ENCODE results near the gene THBS2.
"Not testable (repeated sequence)": the region's sequence is repeated elsewhere in the genome, so short reads cannot be mapped to it uniquely, and the experiment has no call there.

THBS2 gene

DNA sequence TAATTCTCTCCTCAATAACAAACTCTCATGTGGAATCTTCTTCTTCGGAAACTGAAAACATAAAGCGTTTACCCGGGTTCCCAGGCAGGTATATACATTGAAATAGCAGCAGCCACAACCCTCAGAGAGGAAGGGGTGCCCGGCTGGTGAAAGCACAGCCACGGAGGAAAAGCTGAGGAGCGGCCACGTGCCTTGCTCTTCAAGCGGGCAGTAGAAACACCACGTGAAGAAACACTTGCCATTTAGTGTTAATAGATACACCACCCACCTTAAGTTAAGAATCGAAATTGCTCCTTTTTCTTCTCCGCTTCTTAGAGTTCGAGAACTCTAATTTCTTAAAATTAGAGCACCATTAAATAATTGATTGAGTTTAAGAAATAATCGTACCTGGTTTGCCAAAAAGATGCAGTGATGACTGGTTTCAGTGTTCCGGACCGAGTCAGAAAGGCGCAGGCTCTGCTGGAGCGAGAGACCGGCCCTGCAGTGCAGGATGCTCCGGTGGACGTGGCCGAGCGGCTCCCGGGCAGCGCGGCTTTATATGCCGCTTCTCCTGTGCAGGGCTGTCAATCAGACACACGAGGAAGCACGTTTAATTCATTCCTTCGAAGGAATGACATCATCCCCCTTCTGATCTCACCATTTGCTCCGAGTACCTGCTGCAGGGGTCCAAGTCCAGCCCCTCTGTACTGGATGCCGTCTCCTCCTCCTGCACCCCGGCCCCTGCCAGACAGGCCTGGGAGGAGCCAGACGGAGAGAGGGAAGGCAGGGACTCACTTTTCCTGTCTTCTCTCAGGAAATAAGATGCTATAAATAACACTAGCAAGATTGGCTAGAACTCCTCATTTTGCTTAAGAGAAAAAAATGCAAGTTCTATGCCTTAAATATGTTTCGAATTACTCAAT, at the start of gene THBS2:
TSS of gene THBS2 (minus strand) at position 510 of the 902 bp plus-strand sequence. CDS start 3,062 bp downstream, outside the sequence.
- no peak for DNase-seq

DNA sequence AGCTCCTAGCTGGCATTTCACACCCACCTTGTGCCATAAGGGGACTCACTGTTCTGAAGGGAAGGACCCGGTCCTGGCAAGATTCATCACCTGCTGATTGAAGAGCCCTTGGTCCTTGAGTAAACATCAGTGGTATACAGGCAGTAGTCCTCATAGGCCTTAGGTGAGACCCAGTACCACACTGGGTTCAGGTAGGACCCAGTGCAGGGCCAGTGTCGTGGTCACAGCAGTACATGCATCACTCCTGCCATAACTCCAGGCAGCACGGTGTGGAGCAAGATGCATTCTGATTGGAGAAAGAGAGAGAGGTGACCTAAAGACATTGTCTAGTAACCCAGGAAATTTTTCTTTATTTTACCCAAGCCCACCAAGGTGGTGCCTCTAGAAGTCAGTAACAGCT, 49.1 kb upstream of the THBS2 start:
- DNase-seq = no peak

DNA sequence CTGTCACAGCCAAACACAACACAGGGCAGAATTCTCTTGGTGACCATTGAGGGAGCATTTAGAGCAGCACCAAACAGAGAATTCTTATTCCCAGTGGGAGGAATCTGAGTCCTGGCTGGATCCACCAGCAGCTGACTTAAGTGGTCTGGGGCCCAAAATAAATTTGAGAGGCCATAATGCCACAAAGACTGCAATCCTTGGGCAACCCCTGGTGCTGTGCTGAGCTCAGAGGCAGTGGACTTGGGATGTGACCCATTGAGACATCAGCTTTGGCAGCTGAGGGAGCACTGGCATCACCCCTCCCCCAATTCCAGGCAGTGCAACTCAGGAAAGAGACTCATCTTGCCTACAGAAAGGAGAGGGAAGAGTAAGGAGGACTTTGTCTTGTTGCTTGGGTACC, 48.6 kb upstream of the THBS2 start:
- DNase-seq = no peak

DNA sequence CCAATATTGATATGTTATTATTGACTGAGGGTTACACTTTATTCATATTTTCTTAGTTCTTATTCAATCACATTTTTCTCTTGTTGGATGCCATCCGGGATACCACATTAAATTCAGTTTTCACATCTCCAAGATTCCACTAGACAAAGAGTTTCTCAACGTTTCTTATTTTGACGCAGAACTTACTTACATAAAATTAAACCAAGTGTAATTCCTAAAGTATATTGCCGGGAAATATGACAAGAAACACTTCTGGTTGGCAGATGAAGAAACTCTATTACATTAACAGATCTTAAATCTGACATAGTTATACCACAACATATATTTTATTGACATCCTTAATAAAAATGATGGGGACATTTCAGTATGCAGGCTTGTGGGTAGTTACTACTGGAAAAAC, 47.3 kb upstream of the THBS2 start:
- DNase-seq = no peak

DNA sequence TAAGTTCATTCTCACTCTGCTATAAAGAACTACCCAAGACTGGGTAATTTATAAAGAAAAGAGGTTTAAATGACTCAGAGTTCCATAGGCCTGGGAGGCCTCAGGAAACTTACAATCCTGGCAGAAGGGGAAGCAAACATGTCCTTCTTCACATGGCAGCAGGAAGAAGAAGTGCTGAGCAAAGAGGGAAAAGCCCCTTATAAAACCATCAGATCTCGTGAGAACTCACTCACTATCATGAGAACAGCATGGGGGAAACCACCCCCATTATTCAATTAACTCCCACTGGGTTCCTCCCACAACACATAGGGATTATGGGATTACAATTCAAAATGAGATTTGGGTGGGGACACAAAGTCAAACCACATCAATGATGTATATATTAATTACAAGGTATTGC, 45.0 kb upstream of the THBS2 start:
- DNase-seq = not testable (repeated sequence)

DNA sequence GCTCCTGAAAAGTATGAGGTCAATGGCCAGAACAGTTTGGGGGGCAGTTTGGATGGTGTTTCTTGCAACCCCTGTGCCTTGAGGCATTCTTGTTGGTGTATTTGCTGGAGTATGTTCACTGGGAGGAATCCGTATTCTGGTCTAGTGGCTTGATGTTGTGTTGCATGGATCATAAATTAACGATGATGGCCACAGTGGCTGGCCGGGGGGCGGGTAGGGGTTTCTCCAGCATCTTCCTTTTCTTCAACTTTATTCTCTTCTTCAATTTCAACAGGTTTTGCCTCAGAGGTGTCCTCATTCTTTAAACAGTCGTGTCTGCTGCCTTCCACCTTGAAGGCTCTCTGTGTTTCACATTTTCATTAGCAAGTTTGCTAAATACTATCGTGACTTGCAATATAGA, 43.0 kb upstream of the THBS2 start:
- no peak for DNase-seq

DNA sequence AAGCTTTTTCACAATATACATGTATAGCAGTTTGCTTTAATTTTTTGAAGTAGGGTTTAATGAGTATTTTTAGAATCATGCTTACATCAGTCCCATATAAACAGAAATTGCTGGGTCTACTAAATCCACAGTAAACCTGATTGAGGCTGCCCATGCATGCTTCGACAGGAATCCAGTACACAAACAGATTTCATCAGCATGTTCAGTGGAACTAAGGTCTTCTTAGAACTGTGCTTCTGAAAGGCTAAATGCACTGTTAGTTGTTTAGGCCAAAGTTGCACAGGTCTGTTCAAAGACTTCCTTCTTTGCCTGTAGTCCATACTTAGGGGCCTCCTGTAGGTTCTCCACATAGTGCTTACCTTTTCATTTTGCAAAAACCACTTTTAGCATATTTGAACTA, 42.5 kb upstream of the THBS2 start:
- no peak for DNase-seq

DNA sequence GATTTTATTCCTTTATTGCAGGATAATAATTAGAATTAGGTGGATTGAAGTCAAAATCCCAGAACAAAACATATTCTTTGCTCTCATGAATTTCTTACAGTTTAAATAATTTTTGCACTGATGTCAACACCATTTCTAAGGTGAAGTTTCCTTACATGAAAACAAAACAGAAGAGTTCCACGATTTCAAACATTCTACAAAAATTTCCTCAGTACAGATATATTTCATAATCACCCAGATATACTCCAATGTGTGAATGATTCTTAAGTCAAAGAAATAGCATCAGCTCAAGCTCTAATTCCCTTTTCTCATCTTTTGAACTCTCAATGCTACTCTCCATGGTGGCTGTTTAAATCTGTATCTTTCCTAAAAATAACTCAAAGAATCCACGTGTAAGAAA, 39.5 kb upstream of the THBS2 start:
- no peak for DNase-seq

DNA sequence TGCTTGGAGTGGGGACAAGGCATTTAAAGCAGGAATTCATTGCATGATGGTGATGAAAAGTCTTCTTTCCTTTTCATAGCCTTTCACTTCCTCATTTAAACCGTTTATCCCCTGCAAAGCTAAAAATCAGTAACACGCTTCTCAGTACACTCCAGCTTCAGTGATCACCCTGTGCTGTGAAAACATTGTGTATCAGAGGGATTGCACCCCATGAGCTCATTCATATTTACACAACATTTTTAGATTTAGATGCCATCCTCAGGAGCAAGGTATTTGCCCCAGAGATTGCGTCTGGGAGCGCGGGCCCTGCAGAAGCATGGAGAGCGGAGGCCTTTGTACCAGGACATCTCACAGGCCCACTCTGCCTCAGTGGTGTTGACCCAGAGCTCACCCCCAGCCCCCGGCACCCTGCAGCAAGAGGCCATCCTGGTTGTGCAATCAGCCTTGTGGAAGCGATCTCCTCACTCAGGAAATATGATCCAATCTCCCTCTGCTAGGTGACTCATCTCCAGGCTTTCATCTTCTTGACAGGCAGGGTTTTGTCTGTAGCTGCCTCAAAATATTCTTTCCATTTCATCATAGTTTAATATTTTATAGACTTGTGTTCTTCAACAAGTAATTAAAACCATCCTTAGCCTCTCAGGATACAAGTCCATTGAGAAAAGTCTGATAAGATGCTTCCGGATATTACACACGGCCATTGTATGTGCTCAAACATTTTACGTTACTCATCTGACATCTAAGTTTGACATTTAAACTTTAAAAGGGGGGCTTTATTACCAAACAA, 38.9 kb upstream of the THBS2 start:
- no peak for DNase-seq

DNA sequence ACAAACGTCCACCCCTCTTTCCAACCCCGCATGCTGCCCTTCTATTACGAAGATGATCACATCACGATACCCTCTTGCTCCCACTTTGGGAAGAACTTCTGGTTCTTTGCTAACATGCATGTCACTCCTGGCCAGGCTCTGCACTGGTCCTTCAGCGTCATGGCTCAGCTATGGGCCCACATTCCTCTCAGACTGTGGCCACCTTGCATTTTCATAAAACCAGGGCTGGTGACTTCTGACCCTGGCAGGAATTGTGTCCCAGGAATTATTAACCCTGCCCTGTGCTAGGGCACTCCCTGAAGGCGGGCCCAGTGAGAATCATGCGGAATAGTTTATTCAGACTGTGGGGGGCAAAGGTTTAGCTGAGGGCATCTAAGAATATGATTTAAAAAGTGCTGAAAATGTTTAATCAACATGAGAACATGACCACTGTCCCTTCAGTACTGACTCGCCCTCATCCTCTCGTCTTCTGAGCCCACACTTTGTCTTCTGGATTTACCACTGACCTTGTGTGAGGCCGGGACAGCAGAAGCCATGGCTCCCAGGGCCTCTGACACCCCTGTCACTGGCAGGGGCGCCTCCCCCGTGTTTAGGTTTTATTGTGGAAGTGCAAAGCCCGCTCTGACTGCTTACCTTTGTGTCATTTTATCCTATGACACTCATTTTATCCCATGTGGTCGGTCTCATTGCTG, 38.1 kb upstream of the THBS2 start:
- DNase-seq = no peak

DNA sequence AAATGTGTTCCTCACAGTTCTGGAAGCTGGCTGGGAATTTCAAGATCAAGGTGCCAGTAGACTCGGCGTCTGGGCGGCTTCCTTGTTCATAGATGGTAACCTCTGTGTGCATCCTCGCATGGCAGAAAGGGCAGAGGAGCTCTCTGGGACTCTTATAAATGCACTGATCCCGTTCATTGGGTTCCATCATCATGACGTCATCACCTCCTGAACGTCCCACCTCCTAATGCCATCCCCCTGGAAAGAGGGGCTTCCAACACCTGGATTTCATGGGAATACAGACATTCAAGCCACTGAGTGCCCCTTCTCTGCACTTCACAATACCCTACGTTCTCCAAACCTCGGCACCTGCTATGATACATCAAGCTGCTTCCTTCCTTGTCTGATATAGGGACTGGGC, 37.5 kb upstream of the THBS2 start:
- no peak for DNase-seq

DNA sequence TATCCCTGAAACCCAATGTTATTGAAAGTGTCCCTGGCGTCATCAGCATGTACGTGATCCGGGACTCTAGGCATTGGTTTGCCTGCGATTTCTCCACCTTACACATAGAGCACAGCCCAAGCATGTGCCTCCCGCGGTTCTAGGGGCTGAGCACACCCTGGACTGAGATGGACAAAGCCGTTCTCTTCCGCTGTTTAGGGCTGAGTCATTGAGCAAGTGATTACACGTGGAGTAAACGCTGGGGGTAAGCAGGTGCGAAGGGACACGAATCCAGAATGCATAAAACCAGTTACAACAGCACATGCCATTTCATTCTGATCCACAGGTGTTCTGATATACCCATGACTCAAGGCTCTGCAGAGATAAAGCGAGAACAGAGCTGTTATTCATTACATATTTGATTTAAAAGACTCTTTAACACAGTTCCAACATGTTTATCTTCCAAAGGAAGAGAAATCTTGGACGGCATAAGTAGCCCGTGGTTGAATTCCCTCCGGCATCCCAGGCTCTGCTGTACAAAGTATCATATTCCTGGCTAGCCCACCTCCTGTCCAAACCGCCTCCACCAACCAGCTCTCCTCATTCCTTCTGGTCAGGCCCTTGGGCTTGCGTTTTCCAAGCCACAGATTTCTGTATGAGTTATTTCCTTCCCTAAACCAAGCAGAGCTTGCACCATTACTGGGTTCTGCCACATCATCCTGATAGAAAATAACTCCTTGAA, 36.1 kb upstream of the THBS2 start:
- DNase-seq = no peak

DNA sequence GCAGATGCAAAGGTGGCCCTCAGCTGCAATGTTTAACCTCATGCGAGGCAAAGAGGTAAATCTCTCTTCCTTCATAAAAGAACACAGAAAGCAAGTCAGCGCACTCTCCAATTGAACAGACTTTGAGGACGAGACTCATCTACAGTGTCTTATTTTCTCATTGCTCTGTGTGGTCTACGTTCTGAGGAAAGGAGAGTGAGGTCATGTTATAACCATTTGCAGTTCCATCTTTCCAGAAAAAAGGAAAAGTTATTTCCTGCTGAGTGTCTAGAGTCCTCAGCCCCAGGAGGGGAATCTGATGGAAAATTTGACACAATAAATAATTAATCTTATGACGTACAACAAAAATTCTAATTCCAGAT, 35.6 kb upstream of the THBS2 start:
- no peak for DNase-seq

DNA sequence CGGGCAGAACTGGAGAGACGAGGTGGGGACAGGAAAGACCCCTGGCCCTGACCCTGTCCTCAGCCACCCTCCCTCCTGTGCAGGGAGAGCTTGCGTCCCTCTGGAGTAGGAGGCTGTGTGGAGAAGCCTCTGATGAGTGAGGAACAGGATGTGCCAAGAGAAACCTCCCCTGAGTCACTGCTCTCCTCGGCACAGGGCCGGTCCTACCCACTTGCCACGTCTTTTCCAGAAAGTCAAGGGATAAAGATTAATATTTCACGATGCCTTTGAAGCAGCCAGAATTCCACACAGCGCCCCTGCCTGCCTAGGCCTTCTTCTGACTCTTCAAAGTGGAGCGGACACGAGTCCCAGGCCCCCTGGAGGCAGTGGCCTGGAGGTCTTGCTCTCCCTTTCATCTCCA, 34.9 kb upstream of the THBS2 start:
- no peak for DNase-seq

DNA sequence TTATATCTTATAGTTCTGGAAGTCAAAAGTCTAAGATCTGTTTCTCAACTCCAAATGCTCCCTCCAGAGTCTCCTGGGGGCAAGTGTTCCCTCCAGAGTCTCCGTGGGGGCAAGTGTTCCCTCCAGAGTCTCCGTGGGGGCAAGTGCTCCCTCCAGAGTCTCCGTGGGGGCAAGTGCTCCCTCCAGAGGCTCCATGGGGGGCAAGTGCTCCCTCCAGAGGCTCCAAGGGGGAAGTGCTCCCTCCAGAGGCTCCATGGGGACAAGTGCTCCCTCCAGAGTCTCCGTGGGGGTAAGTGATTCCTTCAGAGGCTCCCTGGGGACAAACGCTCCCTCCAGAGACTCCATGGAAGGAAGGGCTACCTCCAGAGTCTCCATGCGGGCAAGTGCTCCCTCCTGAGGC, 34.0 kb upstream of the THBS2 start:
- DNase-seq = no peak

DNA sequence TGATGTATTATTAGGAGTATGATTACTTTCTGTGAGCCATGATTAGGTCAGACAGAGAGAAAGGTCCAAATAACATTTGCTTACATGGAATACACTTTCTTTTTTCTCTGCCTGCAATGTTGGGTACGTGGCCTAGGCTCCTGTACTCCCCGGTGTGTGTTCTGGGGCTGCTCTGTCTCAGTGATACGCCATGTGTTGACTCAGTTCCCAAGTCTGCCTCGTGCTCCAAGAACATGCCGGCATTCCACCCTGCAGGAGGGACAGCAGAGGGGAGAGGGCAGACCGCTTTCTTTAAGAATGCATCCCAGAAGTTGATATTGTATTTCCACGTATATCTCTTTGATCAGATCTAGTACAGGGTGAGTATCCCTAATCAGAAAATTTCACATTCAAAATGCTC, 33.3 kb upstream of the THBS2 start:
- DNase-seq = no peak

DNA sequence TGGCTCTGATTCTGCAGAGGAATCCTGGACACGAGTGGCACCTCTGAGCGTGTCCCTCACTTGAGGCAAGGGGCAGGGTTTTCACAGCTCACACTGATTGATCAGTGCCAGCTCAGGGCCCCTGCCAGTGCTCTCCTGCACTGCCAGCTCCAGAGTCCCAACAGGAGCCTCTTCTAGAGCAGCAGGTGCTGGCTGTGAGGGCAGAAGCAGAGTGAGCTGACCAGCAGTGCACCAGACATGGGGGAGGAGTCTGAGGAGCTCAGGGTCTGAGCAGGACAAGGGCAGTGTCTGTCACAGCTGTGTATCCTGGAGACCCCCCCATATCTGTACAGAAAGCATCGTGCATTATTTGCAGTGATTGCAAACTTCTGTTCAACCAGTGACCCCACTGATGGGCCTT, 31.5 kb upstream of the THBS2 start:
- no peak for DNase-seq

DNA sequence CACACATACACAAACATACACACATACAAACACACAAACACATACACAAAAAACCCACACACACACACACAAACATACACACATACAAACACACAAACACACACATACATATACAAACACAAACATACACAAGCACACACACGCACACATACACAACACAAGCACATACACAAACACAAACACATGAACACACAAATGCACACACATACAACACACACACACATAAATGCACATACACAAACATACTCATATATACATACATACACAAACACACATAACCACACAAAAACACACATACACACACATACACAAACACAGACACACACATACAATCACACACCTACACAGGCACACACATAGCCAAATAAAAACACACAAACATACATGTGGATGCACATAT, 30.3 kb upstream of the THBS2 start:
- DNase-seq = no peak

DNA sequence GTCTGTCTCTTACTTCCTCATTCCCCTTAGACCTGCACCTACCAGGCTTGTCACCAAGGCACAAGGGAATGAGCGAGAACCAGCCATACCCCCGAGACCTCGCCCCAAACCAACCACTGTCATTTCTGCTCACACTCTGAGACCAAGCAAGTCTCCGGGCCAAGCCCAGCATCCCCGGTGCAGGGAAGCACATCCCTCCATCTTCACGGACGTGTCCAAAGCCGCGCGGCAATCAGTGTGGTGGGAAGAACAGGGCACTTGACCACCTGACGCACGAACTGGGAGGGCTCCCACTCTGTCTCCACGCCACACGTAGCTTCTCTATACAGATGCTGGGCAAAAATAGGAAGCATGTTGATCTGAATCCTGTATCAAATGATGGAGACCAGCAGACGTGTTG, 28.4 kb upstream of the THBS2 start:
- DNase-seq = no peak

DNA sequence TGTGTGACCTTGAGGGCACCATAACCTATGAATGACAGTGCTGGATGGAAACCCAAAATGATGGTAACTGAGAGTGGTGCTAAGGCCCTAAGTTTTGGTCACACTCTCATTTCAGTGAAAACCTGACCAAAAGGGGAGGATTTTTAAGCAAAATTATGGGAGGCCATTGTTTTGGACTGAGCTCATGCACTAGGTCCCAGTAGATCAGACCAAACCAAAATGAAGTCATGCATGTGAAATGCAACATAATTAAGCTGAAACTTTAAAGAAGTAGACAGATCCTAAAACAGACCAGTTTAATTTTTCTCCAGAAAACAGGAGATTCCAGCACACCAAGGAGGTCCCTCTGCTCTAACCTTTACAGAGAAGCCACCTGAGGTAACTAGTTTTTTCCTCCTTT, 24.0 kb upstream of the THBS2 start:
- DNase-seq = no peak

DNA sequence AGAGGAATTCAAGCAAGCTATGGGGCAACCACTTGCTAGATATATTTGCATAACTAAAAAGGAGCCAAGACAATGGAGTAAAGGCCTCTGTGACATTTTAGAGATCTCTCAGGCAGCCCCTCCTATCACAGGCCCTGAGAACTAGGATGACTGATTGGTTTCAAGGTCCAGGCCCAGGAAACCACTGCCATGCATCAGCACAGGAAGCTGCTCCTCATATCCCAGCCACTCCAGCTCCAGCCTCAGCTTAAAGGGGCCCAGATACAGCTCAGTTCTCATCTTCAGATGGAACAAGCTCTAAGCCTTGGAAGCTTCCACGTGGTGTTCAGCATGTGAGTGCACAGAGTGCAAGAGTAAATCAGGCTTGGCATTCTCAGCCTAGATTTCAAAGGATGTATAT, 21.1 kb upstream of the THBS2 start:
- no peak for DNase-seq

DNA sequence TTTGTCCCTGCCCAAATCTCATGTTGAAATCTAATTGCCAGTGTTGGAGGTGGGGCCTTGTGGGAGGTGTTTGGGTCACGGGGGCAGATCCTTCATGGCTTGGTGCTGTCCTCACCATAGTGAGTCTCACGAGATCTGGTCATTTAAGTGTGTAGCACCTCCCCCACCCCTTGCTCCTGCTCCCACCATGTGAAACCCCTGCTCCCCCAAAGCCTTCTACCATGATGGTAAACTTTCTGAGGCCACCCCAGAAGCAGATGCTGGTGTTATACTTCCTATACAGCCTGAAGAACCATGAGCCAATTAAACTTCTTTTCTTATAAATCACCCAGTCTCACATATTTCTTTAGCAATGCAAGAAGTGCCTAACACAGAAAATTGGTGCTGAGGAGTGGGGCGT, 19.9 kb upstream of the THBS2 start:
- DNase-seq = no peak

DNA sequence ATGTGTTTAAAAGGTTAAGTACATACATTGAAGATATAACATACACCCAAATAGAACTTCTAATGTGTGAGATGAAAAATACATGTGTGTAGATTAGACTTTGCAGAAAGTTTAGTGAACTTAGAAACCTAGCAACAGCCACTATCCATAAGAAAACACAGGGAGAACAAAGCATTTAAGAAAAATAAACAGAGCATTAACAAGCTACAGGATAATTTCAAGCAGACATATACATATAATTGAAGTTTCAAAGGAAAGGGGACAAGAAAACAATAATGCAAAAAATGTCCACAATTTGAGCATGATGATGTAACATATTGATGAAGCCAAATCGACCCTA, 18.2 kb upstream of the THBS2 start:
- DNase-seq = no peak
